Uterus (tissue), 2 donors: ENCODE measurements around the gene FARS2.

Experiments
- CTCF ChIP-seq, 4 experiments: fragments of 200-600 bp in 2 of 4; fragments of 450-650 bp in 2 of 4; sonication (generic) in 2 of 4; IDR thresholded peaks; one replicate each; pipeline ENCODE4 v1.5.1; 2016 to 2019; ENCODE audit warnings: antibody characterized with exemption in 4 of 4, mild to moderate bottlenecking in 2 of 4, moderate library complexity in 1 of 4
- POLR2A ChIP-seq, 2 donors: fragments of 450-650 bp; IDR thresholded peaks; one replicate each; pipeline ENCODE4 v1.6.1; 2016; ENCODE audit warnings: antibody characterized with exemption in 2 of 2, mild to moderate bottlenecking in 1 of 2, moderate library complexity in 1 of 2

DNA sequence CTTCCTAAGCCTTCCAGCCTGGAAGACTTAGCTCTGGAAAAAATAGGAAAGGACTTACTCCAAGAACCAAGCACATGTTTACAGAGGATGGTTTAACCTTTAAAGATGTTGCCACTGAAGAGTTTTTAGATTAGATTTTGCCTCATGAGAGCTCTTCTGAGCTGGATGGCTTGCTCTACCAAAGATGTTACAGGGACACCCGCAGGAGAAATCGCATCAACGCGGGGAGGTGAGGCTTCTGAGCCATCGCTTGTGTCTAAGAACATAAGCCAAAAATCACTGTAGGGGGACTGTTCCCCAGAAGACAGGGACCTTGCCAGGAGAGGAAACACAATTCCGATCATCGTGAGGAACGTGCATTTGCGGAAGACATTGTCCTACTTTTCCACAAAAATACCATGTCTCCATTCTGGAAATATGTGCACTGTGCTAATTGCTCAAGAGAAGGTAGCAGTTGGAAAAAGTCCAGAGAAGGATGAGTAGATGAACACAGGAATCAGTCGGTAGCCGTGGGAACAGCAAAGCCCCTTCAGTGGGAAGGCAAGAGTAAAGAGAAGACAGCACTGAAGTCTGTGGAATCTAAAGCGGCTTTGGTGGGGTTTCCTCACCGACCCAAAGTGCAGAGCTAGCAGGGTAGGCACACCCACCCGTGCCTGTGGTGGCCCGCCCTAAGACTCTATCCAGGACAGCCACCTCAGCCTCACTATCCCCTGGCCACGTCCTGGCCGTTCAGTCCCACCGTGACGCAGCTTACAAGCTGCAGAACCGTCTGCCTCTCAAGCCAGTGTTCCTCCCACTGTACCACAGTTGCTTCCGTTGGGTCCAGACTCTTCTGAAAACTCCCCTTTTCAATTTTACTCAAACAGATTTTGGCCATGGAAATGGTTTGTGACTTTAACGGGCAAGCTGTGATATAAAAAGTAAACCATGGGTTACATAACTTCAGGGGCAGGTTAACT lies 410.6 kb downstream of the FARS2 start:
- no peak for TF ChIP-seq POLR2A (IDR thresholded peaks at IDR 0.05)
- no peak for TF ChIP-seq CTCF (IDR thresholded peaks at IDR 0.05)
